ENCODE measurements around the gene C1orf232. TPM values are rescaled to one million over a fixed set of nuclear protein-coding genes. Genes with fewer than 3 reads are reported as not detected.

The C1orf232 gene
- polyA plus RNA-seq, 3 donors = not detected

GRCh38 chr1:26213335-26213905 is 44.7 kb upstream of the C1orf232 start:
- H3K4me1 ChIP-seq (ENCODE audit: control insufficient read depth in 1 of 2, insufficient read depth in 2 of 2, low read length in 2 of 2) = no peaks in the 10 kb centered on the region
- no peaks in the 10 kb centered on the region for H3K36me3 ChIP-seq (replicated peaks in 1 of 2; ENCODE audit: control insufficient read depth in 1 of 2, insufficient read depth in 2 of 2, low read length in 2 of 2)
- H3K79me2 ChIP-seq (ENCODE audit: insufficient read depth, low read length) = no peaks in the 10 kb centered on the region
- no peak overlapping the region for H2AFZ ChIP-seq (ENCODE audit: insufficient read depth, low read depth, low read length, poor library complexity, severe bottlenecking)
- no peak overlapping the region for H3K27ac ChIP-seq (ENCODE audit: low read depth in 1 of 2, low read length in 2 of 2)
- Mint-ChIP-seq H3K27ac (no peak overlapping the region), H3K9me3 (no peaks in the 10 kb centered on the region), H3K36me3 (no peaks in the 10 kb centered on the region), H3K4me3 (no peak overlapping the region), H3K27me3 (ENCODE audit: low read depth in 3 of 3) (peaks cover 3 to 6% (median 6%) of the 10 kb centered on the region in 3 donors), H3K4me1 (no peaks in the 10 kb centered on the region)
- no peak for TF ChIP-seq CTCF (IDR thresholded peaks at IDR 0.05)
- H3K27me3 ChIP-seq (ENCODE audit: control insufficient read depth in 2 of 2, insufficient read depth in 2 of 2, low read length in 2 of 2) = no peaks in the 10 kb centered on the region
- H4K20me1 ChIP-seq (ENCODE audit: insufficient read depth, low read length) = no peaks in the 10 kb centered on the region
- H3K9ac ChIP-seq (ENCODE audit: insufficient read depth, low read length, poor library complexity, severe bottlenecking) = no peak overlapping the region
- no peak for DNase-seq
- intact Hi-C loops (cut with micrococcal nuclease) = no loop called here
- WGBS (ENCODE audit: insufficient coverage) = 90% methylated on average over 2 of the region's 6 CpGs
- no peak overlapping the region for H3K4me2 ChIP-seq (replicated peaks; ENCODE audit: extremely low read depth, low read length, poor library complexity, severe bottlenecking)
- no peak overlapping the region for H3K4me3 ChIP-seq (replicated peaks in 1 of 3; ENCODE audit: low read depth in 2 of 3, low read length in 3 of 3)
- no peaks in the 10 kb centered on the region for H3K9me3 ChIP-seq (replicated peaks in 1 of 2; ENCODE audit: control insufficient read depth in 1 of 2, insufficient read depth in 1 of 2, low read length in 2 of 2)

- no peaks in the 10 kb centered on the region for H3K9me3 ChIP-seq (replicated peaks in 1 of 2; ENCODE audit: control insufficient read depth in 1 of 2, insufficient read depth in 1 of 2, low read length in 2 of 2)
- no peaks in the 10 kb centered on the region for H3K79me2 ChIP-seq (ENCODE audit: insufficient read depth, low read length)
- H3K36me3 Mint-ChIP-seq = no peaks in the 10 kb centered on the region
- H3K36me3 ChIP-seq (replicated peaks in 1 of 2; ENCODE audit: control insufficient read depth in 1 of 2, insufficient read depth in 2 of 2, low read length in 2 of 2) = no peaks in the 10 kb centered on the region
- no peaks in the 10 kb centered on the region for H3K4me1 ChIP-seq (ENCODE audit: control insufficient read depth in 1 of 2, insufficient read depth in 2 of 2, low read length in 2 of 2)
- H3K4me3 ChIP-seq (replicated peaks in 1 of 3; ENCODE audit: low read depth in 2 of 3, low read length in 3 of 3) = no peak overlapping the region
- H2AFZ ChIP-seq (ENCODE audit: insufficient read depth, low read depth, low read length, poor library complexity, severe bottlenecking) = no peak overlapping the region
- H3K4me2 ChIP-seq (replicated peaks; ENCODE audit: extremely low read depth, low read length, poor library complexity, severe bottlenecking) = no peak overlapping the region
- intact Hi-C loops (cut with micrococcal nuclease) = no loop called here
- no peaks in the 10 kb centered on the region for H3K4me1 Mint-ChIP-seq
- no peak overlapping the region for H3K9ac ChIP-seq (ENCODE audit: insufficient read depth, low read length, poor library complexity, severe bottlenecking)
- no peaks in the 10 kb centered on the region for H4K20me1 ChIP-seq (ENCODE audit: insufficient read depth, low read length)
- no peaks in the 10 kb centered on the region for H3K27me3 ChIP-seq (ENCODE audit: control insufficient read depth in 2 of 2, insufficient read depth in 2 of 2, low read length in 2 of 2)
- no peak overlapping the region for H3K27ac ChIP-seq (ENCODE audit: low read depth in 1 of 2, low read length in 2 of 2)
- no peaks in the 10 kb centered on the region for H3K9me3 Mint-ChIP-seq
- H3K4me3 Mint-ChIP-seq = no peak overlapping the region
- WGBS (ENCODE audit: insufficient coverage) = no CpG with 5 or more reads among the region's 5 CpGs
- TF ChIP-seq CTCF (IDR thresholded peaks at IDR 0.05) = no peak
- no peak for DNase-seq
- no peak overlapping the region for H3K27ac Mint-ChIP-seq
- peaks cover 3 to 6% (median 6%) of the 10 kb centered on the region in 3 donors for H3K27me3 Mint-ChIP-seq (ENCODE audit: low read depth in 3 of 3)
Measured at GRCh38 chr1:26212726-26213125, 44.0 kb upstream of the C1orf232 start.
